Neural cell (in vitro differentiated cells): Measurements from ENCODE around the gene DUSP22. TPM values are rescaled to one million over a fixed set of nuclear protein-coding genes. Genes with fewer than 3 reads are reported as not detected.
A peak's percentile ranks its signal among the peaks of the same experiment; 100 is the strongest.

ENCODE experiments used
- H2AFZ ChIP-seq: fragments of 200-600, 300-800 bp; sonication (generic), shearing (Covaris generic); 2 replicates; pipeline ENCODE4 v1.6.0; 2014; ENCODE audit warnings: low read depth, mild to moderate bottlenecking, antibody characterized with exemption, low read length, moderate library complexity
- H3F3A ChIP-seq: fragments of 200-600 bp; shearing (Covaris generic); 2 replicates; pipeline ENCODE4 v1.6.1; 2016; ENCODE audit warnings: mild to moderate bottlenecking, moderate library complexity, mixed read lengths, antibody characterized with exemption, low read length; ENCODE audit not compliant: insufficient read depth, poor library complexity, severe bottlenecking
- H3K27ac ChIP-seq: fragments of 200-600, 300-800 bp; sonication (generic), shearing (Covaris generic); 2 replicates; pipeline ENCODE4 v1.5.1; 2014; ENCODE audit warnings: mild to moderate bottlenecking, low read length, moderate library complexity
- H3K27me3 ChIP-seq: fragments of 300-800, 200-600 bp; sonication (generic), shearing (Covaris generic); 2 replicates; pipeline ENCODE4 v1.6.0; 2014; ENCODE audit warnings: mild to moderate bottlenecking, low read depth, low read length, moderate library complexity; ENCODE audit not compliant: insufficient read depth
- H3K36me3 ChIP-seq: fragments of 300-800, 200-600 bp; sonication (generic), shearing (Covaris generic); 2 replicates; pipeline ENCODE4 v1.5.1; 2014; ENCODE audit warnings: mild to moderate bottlenecking, antibody characterized with exemption, low read length, moderate library complexity; ENCODE audit not compliant: insufficient read depth
- H3K4me2 ChIP-seq: fragments of 300-800, 200-600 bp; sonication (generic), shearing (Covaris generic); 2 replicates; pipeline ENCODE4 v1.6.0; 2014; ENCODE audit warnings: mild to moderate bottlenecking, low read length
- H3K4me3 ChIP-seq: fragments of 300-800, 200-600 bp; sonication (generic), shearing (Covaris generic); 2 replicates; pipeline ENCODE4 v1.5.1; 2014; ENCODE audit warnings: mild to moderate bottlenecking, low read length, moderate library complexity
- H3K79me2 ChIP-seq: fragments of 200-600 bp; shearing (Covaris generic); replicated peaks from 2 replicates; pipeline ENCODE4 v1.6.0; 2014; ENCODE audit warnings: mild to moderate bottlenecking, low read length, moderate library complexity; ENCODE audit not compliant: insufficient read depth
- H3K9ac ChIP-seq: fragments of 300-800, 200-600 bp; sonication (generic), shearing (Covaris generic); 2 replicates; pipeline ENCODE4 v1.6.1; 2016; ENCODE audit warnings: mild to moderate bottlenecking, low read length, mixed read lengths
- H3K9me2 ChIP-seq: fragments of 200-600 bp; shearing (Covaris generic); 2 replicates; pipeline ENCODE4 v1.6.1; 2016; ENCODE audit warnings: mild to moderate bottlenecking, low read length, mixed read lengths; ENCODE audit not compliant: insufficient read depth
- H3K9me3 ChIP-seq: fragments of 200-600, 300-800 bp; sonication (generic), shearing (Covaris generic); 2 replicates; pipeline ENCODE4 v1.6.1; 2016; ENCODE audit warnings: mild to moderate bottlenecking, mixed run types, low read length, moderate library complexity, mixed read lengths
- H4K20me1 ChIP-seq: fragments of 200-600 bp; shearing (Covaris generic); 2 replicates; pipeline ENCODE4 v1.6.1; 2016; ENCODE audit warnings: mild to moderate bottlenecking, mixed run types; ENCODE audit not compliant: insufficient read depth
- CTCF ChIP-seq: fragments of 450-650 bp; IDR thresholded peaks from 2 replicates; pipeline ENCODE4 v1.5.1; 2014; ENCODE audit warnings: antibody characterized with exemption, mild to moderate bottlenecking, moderate library complexity; ENCODE audit not compliant: poor library complexity, severe bottlenecking
- EP300 ChIP-seq: fragments of 450-650 bp; conservative IDR thresholded peaks from 2 replicates; pipeline ENCODE4 v1.6.1; 2014; ENCODE audit warnings: antibody characterized with exemption, mild to moderate bottlenecking, moderate library complexity; ENCODE audit not compliant: poor library complexity, severe bottlenecking
- EZH2 ChIP-seq: fragments of 200-600, 300-800 bp; shearing (Covaris generic), sonication (generic); IDR thresholded peaks from 2 replicates; pipeline ENCODE4 v1.6.1; 2014; ENCODE audit warnings: antibody characterized with exemption, low read length, borderline replicate concordance, mild to moderate bottlenecking; ENCODE audit not compliant: insufficient read depth, poor library complexity, severe bottlenecking
- MXI1 ChIP-seq: fragments of 450-650 bp; conservative IDR thresholded peaks from 2 replicates; pipeline ENCODE4 v1.6.1; 2014; ENCODE audit warnings: antibody characterized with exemption, mild to moderate bottlenecking; ENCODE audit not compliant: poor library complexity, severe bottlenecking
- POLR2AphosphoS5 ChIP-seq: IDR thresholded peaks from 2 replicates; pipeline ENCODE4 v1.6.1; 2012
- RAD21 ChIP-seq: fragments of 450-650 bp; conservative IDR thresholded peaks from 2 replicates; pipeline ENCODE4 v1.6.1; 2014; ENCODE audit warnings: antibody characterized with exemption, mild to moderate bottlenecking, moderate library complexity
- REST ChIP-seq: IDR thresholded peaks from 2 replicates; pipeline ENCODE4 v1.6.1; 2012; ENCODE audit warnings: borderline replicate concordance
- SMC3 ChIP-seq: fragments of 450-650 bp; conservative IDR thresholded peaks from 2 replicates; pipeline ENCODE4 v1.6.1; 2014; ENCODE audit warnings: antibody characterized with exemption, mild to moderate bottlenecking, moderate library complexity; ENCODE audit not compliant: poor library complexity
- TAF1 ChIP-seq: IDR thresholded peaks from 2 replicates; pipeline ENCODE4 v1.6.1; 2012; ENCODE audit warnings: low read depth
- polyA plus RNA-seq: library from polyadenylated mRNA; depleted of rRNA; stranded (reverse); fragments of >200 nt; gene quantifications from 2 replicates; pipeline ENCODE4 v1.2.3, GENCODE V29; 2014

Gene DUSP22
- polyA plus RNA-seq, 1 donor from 2014 or later: 24.9 TPM

- H2AFZ ChIP-seq: no peak overlapping the region
- no peak for TF ChIP-seq EZH2
- TF ChIP-seq EP300: peak; percentile 44
- TF ChIP-seq MXI1: no peak
- no peak for TF ChIP-seq TAF1
- TF ChIP-seq POLR2AphosphoS5: peak; percentile 35
- no peak for TF ChIP-seq RAD21
- TF ChIP-seq CTCF: no peak
- TF ChIP-seq REST: no peak
- no peak for TF ChIP-seq SMC3
- no peaks in the 10 kb centered on the region for H4K20me1 ChIP-seq
- no peaks in the 10 kb centered on the region for H3K36me3 ChIP-seq
- H3K9me2 ChIP-seq: no peaks in the 10 kb centered on the region
- H3K4me2 ChIP-seq: no peak overlapping the region
- no peak overlapping the region for H3K4me3 ChIP-seq
- H3K27me3 ChIP-seq: no peaks in the 10 kb centered on the region
- H3K9me3 ChIP-seq: no peaks in the 10 kb centered on the region
- H3K79me2 ChIP-seq: no peaks in the 10 kb centered on the region
- H3K27ac ChIP-seq: no peak overlapping the region
- H3K9ac ChIP-seq: no peak overlapping the region
- H3F3A ChIP-seq: no peaks in the 10 kb centered on the region
Observed at GRCh38 chr6:331622-332521, 39.6 kb downstream of the DUSP22 start.

- H4K20me1 ChIP-seq: no peaks in the 10 kb centered on the region
- H3K79me2 ChIP-seq: no peaks in the 10 kb centered on the region
- H3K9me3 ChIP-seq: no peaks in the 10 kb centered on the region
- TF ChIP-seq EZH2 (no peak), TAF1 (no peak), POLR2AphosphoS5 (no peak)
- H3K36me3 ChIP-seq: no peaks in the 10 kb centered on the region
- no peak overlapping the region for H2AFZ ChIP-seq
- no peak overlapping the region for H3K4me3 ChIP-seq
- no peaks in the 10 kb centered on the region for H3K9me2 ChIP-seq
- H3K27ac ChIP-seq: no peak overlapping the region
- H3F3A ChIP-seq: no peaks in the 10 kb centered on the region
- H3K9ac ChIP-seq: no peak overlapping the region
- H3K4me2 ChIP-seq: no peak overlapping the region
- no peaks in the 10 kb centered on the region for H3K27me3 ChIP-seq
Observed at GRCh38 chr6:332671-333070, 40.4 kb downstream of the DUSP22 start.
